ENCODE results near the gene MN1.
"Not testable (repeated sequence)": the region's sequence is repeated elsewhere in the genome, so short reads cannot be mapped to it uniquely, and the experiment has no call there.

The MN1 gene

DNA sequence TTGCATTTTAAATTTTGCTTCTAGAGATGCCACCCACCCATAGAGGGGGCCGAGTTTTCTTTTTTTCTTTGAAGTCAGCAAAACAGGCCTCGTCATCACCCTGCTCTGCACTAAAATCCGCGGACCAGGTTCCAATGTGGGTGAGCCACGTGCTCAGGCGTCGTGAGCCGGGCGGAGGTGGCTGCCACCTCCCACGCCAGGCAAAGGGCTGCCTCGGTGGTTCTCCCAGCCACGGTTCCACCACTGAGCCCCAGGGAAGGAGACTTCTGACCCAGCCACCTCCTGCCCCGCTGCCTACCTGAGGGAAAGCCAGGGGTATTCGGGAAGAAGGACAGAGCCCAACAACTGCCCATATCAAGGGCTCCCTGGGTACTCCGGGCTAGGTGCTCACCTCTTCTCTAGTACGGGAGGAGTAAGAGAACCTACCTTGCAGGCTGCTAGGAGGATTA lies 45.3 kb downstream of the MN1 start:
- DNase-seq: no peak

DNA sequence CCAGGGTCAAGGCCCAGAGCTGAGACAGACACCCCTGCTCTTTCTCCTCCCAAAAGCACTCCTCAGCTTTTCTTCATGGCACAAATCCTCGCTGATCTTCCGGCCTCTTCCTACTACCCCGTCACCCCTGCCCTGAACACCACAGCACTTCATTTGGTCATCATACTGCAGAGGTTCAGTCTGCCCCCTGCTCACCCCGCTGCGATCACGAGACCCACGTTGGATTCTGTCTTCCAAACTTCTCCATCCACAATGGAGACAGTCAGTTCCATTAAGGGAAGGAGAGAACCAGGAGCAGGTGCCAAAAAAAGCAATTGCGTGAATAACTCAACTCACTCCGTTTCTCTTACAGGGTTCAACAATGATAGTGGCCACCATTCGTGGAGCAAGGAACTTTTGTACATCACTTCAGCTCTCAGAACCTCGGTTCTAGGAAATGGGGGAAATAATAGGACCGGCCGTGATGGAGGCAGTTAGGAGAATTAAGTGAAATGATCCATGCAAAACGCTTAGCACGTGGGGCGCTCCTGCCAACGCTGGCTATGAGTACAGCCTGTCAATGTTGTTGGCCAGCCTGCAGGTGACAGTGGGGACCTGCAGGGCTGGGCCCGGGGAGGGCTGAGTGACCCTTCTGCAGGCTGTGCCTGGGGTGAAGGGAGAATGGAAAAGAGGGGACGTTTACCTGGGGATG lies 45.9 kb downstream of the MN1 start:
- DNase-seq: no peak

DNA sequence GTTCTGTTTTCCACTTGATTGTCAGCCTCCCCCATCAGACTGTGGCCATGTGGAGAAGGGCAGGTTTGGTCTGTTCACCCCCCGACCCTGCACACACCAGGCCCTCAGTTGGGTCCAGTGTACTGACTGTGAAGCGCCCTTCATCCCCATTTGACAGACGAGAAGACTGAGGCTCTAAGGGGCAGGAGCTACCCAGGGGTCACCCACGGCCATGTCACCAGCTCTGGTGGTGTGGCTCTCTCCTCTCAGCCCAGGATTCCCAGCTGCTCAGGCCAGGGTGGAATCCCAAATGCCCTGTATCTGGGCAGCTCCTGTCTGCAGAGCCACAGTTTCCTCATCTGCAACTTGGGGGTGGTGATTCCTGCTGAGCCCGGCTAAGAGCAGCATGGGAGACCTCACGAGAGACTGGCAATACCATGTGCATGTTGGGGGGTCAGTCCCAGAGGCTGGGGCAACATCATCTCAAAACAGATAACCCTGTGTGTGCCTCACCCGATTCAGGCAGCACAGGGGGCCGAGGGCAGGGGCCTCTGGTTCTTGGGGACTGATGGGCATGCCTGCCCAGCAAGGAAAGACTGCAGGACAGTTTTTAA lies 46.6 kb downstream of the MN1 start:
- no peak for DNase-seq

DNA sequence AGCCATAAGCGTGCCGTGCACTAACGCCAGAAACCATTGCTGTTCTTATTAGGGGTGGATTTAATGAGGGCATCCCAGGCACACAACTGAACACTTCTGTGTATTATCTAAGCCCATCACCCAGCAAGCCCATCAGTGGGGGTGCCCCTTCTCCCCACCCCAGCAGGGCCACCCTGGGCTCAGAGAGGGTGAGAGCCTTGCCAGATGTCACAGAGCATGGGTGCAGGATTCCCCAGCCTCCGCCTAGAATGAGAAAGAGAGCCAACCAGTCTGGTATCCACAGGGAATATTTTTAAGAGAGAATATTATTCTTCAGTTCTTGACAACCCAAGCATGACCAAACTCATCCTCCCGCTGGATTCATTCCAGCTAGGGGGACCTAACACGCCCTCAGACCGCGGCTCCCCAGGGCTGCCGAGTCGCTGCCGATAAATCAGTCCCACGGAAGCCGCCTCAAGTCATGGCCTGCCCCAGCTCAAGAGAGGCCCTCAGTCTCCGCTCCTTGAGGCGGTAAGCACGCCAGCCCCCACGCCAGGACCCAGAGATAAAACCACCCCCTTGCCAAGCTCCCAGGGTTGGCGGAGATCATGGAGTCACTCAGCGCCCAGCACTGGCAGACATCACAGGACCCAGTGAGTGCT lies 47.2 kb downstream of the MN1 start:
- peak; percentile 82 for DNase-seq

DNA sequence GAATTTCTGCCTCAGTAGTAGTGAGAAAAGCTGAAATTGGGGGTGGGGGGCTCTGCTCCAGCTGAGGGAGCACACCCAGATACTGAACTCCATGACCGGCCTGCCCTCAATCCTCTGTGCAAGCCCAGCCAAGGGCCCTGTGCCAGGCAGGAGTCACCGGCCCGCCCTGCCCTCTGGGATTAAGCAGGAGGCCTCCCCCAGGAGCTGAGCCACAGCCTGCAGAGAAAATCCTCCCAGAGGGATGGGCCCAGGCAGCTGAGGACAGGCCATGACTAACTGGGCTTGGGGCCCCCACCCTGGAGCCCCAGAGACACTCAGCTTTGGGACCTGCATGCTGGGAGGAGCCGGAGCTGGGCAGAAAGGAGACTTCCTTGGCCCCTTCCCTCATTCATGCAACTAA lies 48.8 kb downstream of the MN1 start:
- no peak for DNase-seq

DNA sequence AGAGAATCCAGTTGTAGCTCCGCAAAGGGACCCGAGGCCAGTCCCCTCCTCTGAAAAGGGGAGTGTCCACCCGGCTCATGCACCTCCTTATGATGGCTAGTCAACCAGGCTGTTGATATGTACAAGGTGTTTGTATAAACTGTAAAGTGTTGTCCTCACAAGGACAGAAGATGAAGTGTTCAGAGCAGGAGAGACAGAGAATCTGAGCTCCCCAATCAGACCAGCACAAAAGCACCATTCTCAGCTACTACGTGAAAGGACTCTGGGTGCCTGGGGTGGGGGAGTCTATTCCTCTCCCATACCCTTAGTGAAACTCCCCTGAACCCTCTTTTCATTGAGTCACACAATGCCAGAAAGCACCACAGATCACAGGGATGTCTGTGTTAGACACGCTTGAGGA lies 49.4 kb downstream of the MN1 start:
- DNase-seq: no peak

DNA sequence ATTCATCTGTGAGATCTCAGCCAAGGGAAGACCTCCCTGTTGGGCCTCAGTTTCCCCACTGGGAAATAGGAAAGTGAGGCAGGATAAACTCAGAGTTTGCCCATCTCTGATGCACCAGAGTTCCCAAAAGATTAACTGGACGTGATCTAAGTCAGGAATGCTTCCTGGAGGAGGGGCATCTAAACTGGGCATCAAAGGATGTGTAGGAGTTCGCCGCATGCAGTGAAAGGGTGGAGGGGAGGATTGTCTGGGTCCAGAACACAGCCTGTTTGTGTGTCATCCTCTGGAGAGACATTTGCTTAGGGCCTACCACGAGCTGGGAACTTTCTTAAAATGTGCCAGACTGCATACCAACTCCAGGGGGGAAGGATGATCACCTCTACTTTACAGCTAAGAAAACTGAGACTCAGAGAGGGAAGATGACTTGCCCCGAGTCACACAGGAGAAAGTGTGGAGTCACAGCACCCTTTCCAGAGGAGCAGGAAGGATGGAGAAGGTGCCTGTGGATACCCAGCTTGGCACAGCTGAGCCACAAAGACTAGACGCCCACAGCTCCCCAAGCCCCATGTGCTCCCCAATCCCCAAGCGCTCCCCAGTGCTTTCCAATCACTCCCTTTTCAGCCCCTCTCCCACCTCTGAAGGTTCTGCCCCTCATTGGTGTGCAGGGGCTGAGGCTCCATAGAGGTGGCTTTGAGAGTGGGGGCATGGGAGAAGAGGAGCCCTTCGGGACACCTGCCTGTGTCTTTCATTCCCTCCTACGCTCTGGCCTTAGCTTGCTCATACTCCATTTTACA lies 50.1 kb downstream of the MN1 start:
- DNase-seq: no peak

DNA sequence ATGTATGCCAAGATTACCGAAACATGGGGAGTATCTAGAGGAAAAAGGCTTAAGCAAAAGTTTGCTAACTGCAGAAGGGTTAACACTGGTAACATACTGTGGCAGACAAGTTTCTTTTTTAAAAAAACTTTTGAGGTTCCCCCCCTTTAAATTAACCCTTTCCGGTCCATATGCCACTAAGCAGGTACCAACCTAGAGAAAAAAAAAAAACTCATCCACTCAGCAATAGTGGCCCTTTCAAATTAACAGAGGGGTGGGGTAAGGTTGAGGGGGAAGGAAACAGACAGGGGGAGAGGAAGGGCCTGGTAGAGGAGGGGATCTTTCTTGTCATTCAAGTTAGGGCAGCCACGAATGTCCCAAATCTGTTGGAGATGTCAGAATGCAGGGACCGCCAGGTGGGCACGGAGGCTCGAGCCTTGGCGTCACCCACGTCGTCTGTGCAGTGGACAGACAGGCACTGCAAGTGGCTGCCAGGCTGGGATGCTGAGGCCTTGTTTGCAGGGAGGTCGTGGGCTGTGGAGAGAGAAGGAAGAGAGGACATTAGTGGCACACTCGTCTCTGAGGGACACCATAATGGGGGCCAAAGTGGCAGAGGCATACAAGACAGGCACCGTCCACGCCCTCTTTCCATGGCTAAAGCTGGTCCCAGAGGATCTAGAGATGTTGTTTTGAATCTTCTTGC lies 50.8 kb downstream of the MN1 start:
- DNase-seq: no peak

DNA sequence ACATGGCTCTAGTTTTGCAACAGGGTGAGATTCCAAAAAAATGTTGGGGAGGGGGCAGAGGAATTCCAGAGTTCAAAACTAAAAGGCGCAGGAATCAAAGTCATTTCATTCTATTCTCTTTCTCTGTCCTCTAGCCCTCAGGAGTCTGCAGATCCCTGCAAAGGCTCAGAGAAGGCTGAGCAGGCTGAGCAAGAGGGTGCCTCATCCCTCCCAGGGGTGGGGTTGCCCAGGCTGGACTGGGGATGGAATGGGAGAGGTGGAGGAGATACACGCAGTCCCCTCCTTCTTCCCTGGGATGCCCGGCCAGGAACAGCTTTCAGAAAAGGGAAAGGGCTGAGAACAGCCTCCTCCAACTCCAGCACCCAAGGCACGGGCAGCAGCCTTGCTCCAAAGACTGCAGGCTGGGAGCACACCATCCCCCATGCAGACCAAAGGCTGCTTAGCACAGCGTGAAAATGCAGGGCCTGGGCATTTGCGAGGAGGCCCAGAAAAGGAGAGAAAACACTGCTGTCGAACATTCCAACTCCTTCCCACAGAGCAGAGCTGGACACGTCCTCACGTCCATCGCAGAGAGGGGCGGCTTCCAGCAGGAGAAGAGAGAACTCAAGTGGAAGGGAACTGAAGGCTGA lies 51.8 kb downstream of the MN1 start:
- DNase-seq: no peak

DNA sequence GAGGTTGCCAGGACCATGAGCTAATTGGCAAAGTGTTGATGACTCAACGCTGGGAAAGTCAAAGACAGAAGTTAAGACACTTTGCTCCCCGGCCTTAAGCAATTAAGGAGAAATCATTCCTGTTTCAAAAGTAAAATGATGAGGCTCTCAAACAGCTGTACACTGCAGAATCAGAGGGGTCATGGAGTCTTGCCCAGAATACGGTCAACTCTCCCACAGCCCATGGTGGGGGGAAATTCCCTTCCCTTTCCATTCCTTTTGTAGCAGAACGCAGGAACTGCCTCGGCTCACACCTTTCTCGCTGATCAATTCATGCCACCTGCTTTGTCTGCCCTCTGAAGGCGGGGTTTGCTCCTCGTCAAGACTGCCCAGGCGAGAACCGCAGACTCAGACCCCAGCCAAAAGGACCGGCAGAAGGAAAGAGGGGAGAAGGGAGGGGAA lies 52.8 kb downstream of the MN1 start:
- peak; percentile 34 for DNase-seq

DNA sequence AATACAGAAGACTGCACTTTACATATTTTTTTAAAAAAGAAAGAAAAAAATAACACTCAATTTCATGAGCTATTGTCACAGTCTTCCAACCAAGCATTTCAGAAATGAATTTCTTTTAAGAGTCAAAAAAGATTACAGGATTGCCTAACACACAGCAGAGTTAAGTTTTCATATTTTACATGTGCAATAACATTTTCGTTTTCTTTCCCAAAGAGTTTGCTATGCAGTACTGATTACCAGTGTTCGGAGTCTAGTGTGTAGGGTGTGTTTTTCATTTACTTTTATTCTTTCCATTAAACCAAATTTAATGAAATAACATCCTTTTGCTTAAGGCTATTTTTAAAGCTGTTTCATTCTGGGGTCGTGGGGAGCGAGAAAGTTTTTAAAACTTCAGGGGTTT lies 53.2 kb downstream of the MN1 start:
- DNase-seq: no peak

DNA sequence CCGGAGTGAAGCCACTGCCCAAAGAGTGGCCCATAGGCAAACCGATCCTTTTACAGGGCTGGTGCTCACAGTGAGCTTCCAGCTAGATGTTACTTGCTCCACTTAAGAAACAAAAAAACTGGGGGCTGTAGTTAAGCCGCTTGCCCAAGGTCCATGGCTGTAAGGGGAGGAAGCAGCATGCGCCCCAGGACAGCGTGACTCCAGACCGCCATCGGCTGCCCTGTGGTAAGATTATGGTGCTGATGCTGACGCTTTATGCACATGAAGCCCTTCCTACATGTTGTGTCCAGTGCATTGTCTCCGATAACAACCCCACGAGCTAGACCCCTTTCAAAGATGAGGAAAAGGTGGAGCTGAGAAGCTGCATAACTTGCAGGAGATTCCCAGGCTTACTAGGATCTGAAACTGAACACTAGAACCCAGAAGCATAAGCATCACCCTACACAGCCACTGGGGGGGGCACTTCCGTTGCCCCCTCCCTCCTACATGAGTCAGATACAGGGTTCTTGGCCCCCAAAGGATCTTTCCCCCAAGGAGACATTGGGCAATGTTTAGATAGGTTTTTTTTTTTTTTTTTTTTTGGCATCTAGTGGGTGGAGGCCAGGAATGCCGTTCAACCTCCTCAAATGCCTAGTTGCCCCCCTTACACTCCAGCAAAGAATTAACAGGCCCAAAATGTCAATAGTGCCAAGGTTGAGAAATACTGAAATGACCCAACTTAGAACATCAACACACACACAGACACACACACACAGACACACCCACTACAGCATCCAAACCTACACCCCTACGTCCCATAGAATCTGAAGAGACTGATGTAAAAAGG lies 53.9 kb downstream of the MN1 start:
- DNase-seq: no peak

DNA sequence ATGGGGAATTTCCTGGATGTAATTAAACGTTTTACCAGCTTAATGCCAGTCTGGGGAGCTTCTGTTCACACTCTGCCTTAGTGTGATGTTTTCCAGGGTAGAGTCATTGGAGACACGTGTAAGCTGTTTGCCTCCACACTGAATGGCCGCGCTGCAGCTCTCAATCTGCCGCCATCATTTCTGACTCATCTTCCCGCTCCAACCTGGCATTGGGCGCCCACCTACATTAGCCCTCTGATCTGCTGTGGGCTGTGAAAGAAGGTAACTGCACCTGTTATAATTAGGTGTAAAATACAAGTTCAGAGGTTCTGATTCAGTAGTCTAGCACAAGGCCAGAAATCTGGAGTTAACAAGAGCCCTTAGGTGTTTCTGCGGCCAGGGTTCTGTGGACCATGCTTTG lies 54.6 kb downstream of the MN1 start:
- no peak for DNase-seq

DNA sequence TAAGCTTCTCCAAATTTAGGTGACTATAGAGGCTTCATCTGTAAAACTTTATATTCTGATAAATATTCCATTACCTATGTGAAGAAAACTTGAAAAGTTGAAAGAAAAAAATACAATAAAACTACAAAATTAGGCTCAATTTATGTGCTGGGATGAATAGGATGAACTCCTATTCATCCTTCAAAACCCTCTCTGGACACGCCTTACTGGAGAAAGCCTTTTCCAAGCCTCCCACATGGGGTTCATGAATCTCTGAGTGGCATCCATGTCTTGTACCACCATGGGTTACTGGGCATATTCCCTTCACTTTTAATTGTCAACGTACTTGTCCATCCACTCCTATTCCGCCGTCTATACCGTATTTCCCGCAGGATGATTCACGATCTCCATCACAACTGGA lies 55.7 kb downstream of the MN1 start:
- DNase-seq: no peak

DNA sequence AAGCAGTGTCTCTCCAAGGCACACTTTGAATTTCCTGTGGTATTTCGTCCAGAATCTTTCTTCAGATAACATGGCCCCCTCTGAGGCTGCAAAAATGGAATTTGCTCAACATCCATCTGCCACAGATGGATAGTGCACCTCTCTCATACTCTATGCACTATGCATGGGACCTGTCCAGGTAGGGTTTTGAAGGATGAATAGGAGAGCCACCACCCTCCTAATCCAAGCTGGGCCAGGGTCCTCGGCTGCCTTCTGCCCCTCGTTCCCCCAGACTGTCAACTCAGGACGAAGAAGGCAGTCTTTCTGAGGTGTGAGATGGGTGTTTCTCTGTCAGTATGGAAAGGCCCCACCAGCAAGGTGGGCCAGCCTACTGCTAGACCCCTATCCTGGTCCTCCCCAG lies 56.4 kb downstream of the MN1 start:
- no peak for DNase-seq

DNA sequence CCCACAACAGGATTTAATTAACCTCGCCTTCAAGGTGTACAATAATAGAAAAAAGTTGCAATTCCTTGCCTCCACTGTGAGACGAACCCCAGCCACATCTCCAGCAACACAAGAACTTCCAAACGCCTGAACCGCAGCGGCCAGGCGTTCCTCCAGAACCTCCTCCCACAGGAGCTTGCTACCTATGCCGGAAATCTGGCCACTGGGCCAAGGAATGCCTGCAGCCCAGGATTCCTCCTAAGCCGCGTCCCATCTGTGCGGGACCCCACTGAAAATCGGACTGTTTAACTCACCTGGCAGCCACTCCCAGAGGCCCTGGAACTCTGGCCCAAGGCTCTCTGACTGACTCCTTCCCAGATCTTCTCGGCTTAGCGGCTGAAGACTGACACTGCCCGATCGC lies 57.5 kb downstream of the MN1 start:
- DNase-seq: not testable (repeated sequence)

DNA sequence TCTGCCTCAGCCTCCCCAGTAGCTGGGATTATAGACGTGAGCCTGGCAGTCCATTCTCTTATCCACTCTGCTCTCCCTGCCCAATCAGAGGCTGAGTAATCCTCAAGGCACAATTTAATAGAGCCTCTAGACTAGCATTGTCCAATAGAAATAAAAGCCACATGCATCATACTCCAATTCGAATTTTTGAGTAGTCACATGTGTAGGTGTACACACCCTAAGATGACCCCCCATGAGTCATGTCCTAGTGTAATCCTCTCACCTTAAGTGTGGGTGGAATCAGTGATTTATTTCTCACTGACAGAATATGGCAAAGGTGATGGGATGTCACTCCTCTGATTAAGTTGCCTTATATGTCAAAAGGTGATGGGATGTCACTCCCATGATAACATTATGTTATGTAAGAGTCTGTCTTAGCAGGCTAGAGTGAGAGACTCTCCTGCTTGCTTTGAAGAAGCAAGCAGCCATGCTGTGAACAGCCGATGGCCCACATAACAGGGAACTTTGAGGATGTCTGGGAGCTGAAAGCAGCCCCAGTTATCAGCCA lies 61.3 kb downstream of the MN1 start:
- no peak for DNase-seq

DNA sequence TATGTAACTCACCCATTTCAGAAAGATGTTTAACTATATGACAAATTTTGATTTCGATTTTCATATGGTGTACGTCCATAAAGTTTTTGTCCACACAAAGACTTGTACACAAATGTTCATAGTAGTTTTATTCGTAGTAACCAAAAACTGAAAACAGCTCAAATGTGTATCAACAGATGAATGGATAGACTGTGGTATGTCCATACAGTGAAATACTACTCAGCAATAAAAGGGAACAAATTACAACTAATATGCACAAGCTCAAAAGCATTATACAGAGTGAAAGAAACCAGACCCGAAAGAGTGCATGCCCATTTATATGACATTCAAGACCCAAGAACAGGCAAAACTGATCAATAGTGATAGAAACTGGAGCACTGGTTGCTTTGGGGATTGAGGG lies 64.0 kb downstream of the MN1 start:
- DNase-seq: no peak

DNA sequence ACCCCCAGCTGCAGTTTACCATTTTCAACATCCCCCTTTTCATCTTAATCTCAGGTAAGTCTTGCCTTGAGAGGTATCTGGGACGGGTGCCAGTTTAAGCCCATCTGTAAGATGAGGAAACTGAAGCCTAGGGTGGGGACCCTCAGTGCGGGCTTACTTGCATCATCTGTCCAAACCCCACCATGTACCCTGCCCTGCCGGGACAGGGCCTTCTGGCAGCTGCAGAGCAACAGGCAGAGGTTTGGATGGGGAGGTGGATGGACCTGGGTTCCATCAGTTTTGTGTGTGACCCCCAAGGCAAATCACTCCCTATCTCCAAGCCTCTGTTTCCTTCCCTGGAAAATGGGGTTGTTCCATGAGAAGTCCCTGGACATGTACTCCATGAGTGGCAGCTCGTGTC lies 67.5 kb downstream of the MN1 start:
- no peak for DNase-seq

DNA sequence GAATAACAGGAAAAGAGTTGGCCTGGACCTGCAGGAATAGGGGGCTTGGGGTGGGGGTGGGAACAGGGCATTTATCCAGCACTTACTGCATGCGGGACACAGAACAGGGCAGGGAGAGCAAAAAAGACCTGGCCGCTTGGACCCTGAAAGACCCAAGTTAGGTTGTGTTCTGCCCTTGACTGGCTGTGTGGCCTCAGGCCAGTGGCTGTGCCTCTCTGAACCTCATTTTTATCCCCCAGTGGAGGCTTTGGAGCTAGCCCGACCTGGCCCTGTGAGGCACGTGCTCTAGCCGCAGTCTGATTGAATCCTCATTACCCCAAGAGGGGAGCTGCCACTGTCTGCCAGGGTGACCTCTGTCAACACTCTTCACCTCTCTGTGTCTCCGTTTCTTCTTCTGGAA lies 68.7 kb downstream of the MN1 start:
- DNase-seq: no peak

DNA sequence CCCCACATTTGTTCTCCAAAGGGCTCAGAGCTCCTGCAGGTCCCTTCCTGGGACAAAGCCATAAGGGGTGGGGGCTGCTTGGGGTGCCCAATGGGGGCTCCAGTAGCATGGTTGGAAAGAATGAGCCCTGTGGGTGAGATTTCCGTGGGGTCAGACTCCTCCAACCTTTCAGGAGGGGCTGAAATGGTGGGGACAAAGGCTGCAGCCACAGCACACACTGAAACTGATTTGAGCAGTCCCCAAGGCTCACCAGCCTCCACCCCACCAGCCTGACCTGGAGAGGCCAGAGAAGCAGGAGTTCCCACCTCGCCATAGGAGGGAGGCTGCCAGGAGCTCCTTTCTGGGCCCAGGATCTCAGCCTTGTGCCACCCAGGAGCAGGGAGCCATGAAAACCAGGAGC lies 69.2 kb downstream of the MN1 start:
- no peak for DNase-seq

Measured in NCI-H1105 treated with DMSO at 0.1 percent for 48 hours (cell line).